HL-60 (cell line): ENCODE measurements around the gene GET4.

ENCODE experiments used
- DNase-seq, 2 experiments: peaks; one replicate each; pipeline ENCODE4 v3.0.0-alpha.2; 2010 to 2020; ENCODE audit warnings: low read depth in 1 of 2, low spot score in 1 of 2
- H3K27ac ChIP-seq: fragments of 250-450 bp; sonication (Bioruptor Pico); replicated peaks from 2 replicates; pipeline ENCODE4 v1.5.1; 2020; ENCODE audit warnings: mild to moderate bottlenecking, moderate library complexity
- H3K27me3 ChIP-seq: fragments of 250-450 bp; sonication (Bioruptor Pico); 2 replicates; pipeline ENCODE4 v1.5.1; 2021; ENCODE audit warnings: mild to moderate bottlenecking, moderate library complexity; ENCODE audit not compliant: insufficient read depth, poor library complexity, severe bottlenecking
- H3K4me3 ChIP-seq: replicated peaks from 2 replicates; pipeline ENCODE4 v1.5.1; 2011; ENCODE audit warnings: mild to moderate bottlenecking, control low read depth, low read length; ENCODE audit not compliant: insufficient read depth
- CTCF ChIP-seq: IDR thresholded peaks from one replicate; pipeline ENCODE4 v1.5.1; 2011; ENCODE audit warnings: low read length, control low read depth, inconsistent platforms; ENCODE audit not compliant: insufficient read depth
- GABPA ChIP-seq: IDR thresholded peaks from 2 replicates; pipeline ENCODE4 v1.6.1; 2012; ENCODE audit warnings: low read depth
- POLR2AphosphoS5 ChIP-seq: IDR thresholded peaks from 2 replicates; pipeline ENCODE4 v1.6.1; 2012; ENCODE audit warnings: low read depth
- REST ChIP-seq: IDR thresholded peaks from 2 replicates; pipeline ENCODE4 v1.6.1; 2012; ENCODE audit warnings: low read depth; ENCODE audit not compliant: insufficient replicate concordance
- SPI1 ChIP-seq: IDR thresholded peaks from 2 replicates; pipeline ENCODE4 v1.6.1; 2012; ENCODE audit warnings: low read depth, mild to moderate bottlenecking, borderline replicate concordance
- long read RNA-seq: library from polyadenylated mRNA; unstranded; transcript quantifications from one replicate; pipeline ENCODE4 v2.0.0, GENCODE V29; 2020

The GET4 gene, protein sequence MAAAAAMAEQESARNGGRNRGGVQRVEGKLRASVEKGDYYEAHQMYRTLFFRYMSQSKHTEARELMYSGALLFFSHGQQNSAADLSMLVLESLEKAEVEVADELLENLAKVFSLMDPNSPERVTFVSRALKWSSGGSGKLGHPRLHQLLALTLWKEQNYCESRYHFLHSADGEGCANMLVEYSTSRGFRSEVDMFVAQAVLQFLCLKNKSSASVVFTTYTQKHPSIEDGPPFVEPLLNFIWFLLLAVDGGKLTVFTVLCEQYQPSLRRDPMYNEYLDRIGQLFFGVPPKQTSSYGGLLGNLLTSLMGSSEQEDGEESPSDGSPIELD
- long read RNA-seq, full-length matches to known transcripts = 415 of 436 reads
- long read RNA-seq, partial matches to known transcripts = 2 of 436 reads
- long read RNA-seq, other reads (novel, unspliced or antisense) = 19 of 436 reads

DNA sequence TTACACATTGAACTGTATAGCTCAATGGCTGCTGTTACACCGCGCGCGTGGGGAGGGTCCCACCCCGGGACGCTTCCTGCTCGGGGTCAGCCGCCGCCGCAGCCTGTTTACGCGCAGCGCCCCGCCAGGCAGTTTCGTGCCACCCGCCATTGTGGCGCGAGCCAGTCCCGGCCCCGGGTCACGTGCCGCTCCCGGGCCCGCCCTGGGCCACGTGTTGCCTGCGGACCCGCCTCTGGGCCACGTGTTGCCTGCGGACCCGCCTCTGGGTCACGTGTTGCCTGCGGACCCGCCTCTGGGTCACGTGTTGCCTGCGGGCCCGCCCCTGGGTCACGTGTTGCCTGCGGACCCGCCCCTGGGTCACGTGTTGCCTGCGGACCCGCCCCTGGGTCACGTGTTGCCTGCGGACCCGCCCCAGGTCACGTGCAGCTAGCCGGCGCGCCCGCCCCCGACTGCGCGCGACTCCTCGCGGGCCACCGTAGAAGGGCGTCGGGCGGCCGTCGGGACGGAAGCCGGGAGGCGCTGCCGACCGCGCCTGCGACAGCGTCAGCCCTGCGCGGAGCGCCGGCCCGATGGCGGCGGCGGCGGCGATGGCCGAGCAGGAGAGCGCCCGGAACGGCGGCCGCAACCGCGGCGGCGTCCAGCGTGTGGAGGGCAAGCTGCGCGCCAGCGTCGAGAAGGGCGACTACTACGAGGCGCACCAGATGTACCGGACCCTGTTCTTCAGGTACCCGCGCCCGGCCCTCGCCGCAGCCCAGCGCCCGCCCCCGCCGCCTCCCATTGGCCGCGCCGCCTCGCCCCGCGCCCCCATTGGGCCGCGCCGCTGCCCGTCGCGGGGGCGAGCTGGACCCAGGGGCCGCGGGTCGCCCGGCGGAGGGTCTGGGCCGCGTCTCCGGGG is at the start of gene GET4:
TSS of gene GET4 (plus strand) at position 478 of the 895 bp plus-strand sequence. CDS start at position 570, 92 bp downstream.
- Histone ChIP-seq H3K4me3 (peak within 1 kb of the TSS; percentile 97), H3K27me3 (no peaks in the 10 kb centered on the region), H3K27ac (peak within 1 kb of the TSS; percentile 87)
- TF ChIP-seq SPI1 = no peak
- TF ChIP-seq POLR2AphosphoS5 = peak; percentile 80
- no peak for TF ChIP-seq CTCF
- no peak for TF ChIP-seq GABPA
- TF ChIP-seq REST = peak; percentile 31
- peak; percentile 96 for DNase-seq

DNA sequence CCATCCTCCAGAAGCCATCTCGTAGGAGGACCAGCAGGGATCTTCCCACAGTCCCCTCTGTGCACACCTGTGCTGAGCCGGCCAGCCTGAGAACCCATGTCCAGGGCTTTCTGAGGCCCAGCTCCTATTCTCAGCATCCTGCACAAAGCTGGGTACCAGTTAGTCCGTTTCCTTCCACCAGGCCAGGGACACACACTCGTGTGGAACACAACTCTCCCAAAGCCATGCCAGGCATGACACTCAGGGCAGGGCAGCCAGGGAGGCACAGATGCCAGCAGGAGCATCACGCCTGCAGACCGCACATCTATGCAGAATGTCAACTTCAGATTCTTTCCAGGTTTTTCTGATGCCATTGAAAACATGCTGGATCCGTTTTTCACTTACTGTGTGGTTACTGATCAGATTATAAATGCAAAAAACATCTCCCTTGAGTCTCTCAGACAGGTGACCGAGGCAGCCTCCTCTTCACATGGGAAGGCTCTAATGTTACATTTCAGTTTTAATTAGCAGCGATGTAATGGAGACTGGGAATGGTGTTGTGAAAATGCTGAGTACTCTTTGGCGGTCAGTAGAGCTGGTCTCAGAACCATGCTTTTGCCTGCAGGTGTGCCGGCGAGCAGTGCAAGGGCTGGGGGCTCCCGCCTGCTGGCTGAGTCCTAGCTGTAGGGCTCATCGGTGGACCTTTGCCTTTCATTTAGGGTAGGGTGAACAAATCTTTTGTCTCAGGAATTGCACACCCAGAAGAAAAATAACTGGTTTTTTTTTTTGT is 47.4 kb upstream of the GET4 start:
- no peak for DNase-seq
- TF ChIP-seq POLR2AphosphoS5 = no peak
- no peak for TF ChIP-seq GABPA
- no peak for TF ChIP-seq SPI1
- TF ChIP-seq CTCF = no peak
- Histone ChIP-seq H3K27ac (no peak overlapping the region), H3K27me3 (no peaks in the 10 kb centered on the region), H3K4me3 (no peak overlapping the region)

DNA sequence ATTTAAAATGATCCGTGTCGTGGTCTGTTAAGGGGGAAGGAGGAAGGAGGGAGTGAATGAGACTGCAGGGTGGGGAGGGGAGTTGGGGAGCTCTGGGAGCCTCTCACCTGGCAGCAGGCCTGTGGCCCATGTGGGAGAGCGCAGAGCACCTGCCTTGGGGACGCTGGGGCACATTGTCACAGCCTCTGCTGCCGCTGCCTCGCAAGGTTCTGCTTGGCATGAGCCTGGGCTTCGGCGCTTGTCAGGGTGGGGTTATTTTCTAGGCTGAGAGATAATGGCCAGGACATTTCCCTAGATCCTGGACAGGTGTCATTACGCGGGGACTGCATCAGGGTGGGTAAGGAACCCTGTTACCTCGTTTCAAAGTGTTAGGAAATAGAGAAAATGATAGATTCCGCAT is 46.3 kb upstream of the GET4 start:
- DNase-seq = no peak
- no peak overlapping the region for H3K27ac ChIP-seq
- H3K4me3 ChIP-seq = no peak overlapping the region
- TF ChIP-seq SPI1 = no peak
- TF ChIP-seq POLR2AphosphoS5 = no peak
- no peak for TF ChIP-seq REST
- no peak for TF ChIP-seq GABPA
- TF ChIP-seq CTCF = no peak
- H3K27me3 ChIP-seq = no peaks in the 10 kb centered on the region
